Raji (cell line): ENCODE measurements around the gene ADAM10.

Experiments
- POLR2A ChIP-seq: IDR thresholded peaks from 2 replicates; pipeline ENCODE4 v1.6.1; 2011; ENCODE audit warnings: low read depth, low read length, control low read depth; ENCODE audit not compliant: insufficient read depth

ADAM10 gene

GRCh38 chr15:58704155-58704865, 45.2 kb downstream of the ADAM10 start:
- TF ChIP-seq POLR2A: no peak

DNA sequence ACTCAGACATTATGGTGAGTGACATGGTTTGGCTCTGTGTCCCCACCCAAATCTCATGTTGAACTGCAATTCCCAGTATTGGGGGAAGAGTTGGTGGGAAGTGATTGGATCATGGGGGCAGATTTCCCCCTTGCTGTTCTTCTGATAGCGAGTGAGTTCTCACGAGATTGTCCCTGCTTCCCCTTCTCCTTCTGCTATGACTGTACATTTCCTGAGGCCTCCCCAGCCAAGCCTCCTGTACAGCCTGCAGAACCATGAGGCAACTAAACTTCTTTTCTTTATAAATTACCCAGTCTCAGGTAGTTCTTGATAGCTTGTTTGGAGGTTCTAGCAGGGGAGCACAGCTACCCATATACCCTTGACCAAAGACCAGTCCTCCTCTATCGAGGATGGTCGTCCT, 45.9 kb downstream of the ADAM10 start:
- TF ChIP-seq POLR2A: no peak

DNA sequence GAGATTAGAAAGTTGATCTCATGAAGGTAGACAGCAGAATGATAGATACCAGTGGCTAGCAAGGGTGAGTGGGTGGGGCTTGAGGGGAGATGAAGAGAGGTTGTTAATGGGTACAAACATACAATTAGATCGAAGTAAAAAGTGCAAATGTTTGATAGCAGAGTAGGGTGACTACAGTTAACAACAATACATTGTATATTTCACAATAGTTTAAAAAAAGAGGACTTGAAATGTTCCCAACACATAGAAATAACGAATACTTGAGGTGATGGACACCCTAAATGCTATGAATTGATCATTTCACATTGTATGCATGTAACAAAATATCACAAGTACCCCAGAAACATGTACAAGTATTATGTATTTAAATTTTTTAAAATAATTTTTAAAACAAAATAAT, 47.3 kb downstream of the ADAM10 start:
- no peak for TF ChIP-seq POLR2A

GRCh38 chr15:58701376-58701775, 48.1 kb downstream of the ADAM10 start:
- no peak for TF ChIP-seq POLR2A

DNA sequence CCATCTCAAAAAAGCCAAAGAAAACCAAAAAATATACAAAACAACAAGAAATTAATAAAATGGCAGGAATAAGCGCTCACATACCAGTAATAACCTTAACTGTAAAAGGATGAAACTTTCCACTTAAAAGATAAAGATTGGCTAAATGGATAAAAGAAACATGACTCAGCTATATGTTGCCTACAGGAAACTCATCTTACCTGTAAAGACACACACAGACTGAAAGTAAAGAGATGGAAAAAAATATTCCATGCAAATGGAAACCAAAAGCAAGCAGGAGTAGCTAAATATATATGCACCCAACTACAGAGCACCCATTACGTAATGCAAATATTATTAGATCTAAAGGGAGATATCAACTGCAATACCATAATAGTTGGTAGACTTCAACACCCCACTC, 49.7 kb downstream of the ADAM10 start:
- TF ChIP-seq POLR2A: no peak

DNA sequence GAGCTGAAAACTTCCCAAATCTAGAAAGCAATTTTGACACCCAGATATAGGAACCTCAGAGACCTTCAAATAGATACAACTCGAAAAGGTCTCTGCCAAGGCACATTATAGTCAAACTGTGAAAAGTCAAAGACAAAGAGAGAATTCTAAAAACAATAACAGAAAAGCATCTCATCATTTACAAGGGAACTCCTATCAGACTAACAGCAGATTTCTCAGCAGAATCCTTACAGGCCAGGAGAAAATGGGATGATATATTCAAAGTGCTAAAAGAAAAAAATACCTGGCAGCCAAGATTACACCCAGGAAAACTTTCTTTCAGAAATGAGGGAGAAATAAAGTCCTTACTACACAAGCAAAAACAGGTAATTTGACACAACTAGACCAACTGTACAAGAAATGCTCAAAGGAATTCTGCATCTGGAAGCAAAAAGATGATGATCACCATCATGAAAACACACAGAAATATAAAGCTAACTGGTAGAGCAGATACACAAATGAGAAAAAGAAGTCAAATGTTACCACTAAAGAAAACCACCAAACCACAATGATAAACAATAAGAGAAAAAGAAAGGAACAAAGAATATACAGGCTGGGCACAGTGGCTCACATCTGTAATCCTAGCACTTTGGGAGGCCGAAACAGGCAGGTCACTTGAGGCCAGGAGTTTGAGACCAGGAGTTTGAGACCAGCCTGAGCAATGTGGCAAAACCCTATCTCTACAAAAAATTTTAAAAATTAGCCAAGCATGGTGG, 50.4 kb downstream of the ADAM10 start:
- TF ChIP-seq POLR2A: no peak

GRCh38 chr15:58697220-58697619, 52.3 kb downstream of the ADAM10 start:
- no peak for TF ChIP-seq POLR2A

DNA sequence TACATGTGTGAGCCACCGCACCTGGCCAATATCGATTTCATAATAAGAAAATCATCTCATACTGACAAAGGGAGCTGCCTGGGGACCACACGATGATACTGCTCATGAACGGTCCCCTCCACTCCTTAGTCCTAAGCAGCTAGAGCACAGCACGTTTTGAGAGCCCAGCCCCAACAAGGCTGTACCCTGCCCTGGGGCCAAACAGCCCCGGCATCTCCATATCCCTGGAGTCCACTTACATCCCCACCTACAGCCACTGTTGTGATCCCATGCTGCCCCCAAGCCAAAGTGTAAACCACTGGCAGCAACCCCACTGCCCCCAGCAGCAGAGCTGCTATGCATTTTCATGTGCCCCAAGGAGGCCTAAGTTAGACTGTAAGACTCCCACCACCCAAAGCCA, 52.8 kb downstream of the ADAM10 start:
- no peak for TF ChIP-seq POLR2A

- TF ChIP-seq POLR2A: no peak
Observed at GRCh38 chr15:58694641-58695398, 54.7 kb downstream of the ADAM10 start.

DNA sequence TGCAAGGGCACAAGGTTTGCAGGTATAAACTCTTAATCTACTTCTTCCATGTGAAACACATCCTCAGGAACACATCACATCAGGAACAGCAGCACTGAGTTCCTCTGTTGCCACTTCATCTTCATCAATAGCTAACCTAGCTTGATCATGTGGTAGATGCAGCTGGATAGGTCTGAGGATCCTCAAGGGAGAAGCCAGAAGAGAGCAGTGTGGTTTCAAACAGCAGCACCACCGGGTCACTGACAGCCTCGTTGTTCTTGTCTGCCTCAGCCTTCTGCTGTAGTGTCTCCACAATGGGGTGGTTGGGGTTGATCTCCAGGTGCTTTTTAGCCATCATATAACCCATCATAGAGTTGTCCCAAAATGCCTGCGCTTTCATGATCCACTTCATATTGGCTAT, 58.8 kb downstream of the ADAM10 start:
- no peak for TF ChIP-seq POLR2A

DNA sequence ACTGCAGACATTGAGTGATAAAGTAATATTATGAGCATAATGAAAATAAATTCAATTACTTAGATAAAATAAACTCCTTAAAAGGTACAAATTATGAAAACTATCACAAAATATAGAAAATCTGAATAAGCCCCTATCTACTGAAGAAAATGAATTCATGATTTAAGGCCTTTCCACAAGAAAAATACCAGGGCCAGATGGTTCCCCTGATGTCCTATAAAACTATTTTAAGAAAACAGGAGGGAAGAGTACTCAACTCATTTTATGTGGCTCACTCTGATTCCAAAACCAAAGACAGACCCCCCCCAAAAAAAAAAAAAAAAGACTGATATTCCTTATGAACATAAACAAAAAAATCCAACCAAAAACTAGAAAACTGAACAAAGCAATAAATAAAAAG, 59.9 kb downstream of the ADAM10 start:
- no peak for TF ChIP-seq POLR2A

GRCh38 chr15:58686286-58686685, 63.2 kb downstream of the ADAM10 start:
- TF ChIP-seq POLR2A: no peak

DNA sequence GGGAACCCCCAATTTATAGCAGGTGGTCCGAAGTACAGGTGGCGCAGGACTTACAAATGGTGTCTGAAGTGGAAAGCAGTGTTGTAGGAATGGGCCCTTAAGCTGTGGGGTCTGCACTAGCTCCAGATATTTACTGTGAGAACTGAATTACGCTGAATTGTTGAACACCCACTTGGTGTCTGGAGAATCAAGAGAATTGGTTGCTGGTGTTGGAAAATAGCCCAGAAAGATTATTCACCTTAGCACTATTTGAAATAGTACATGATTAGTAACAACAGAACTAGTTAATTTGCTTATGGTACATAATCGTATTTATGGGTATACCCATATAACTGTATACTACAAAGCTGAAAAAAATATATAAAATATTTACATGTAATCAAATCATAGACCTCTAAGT, 64.8 kb downstream of the ADAM10 start:
- TF ChIP-seq POLR2A: no peak

GRCh38 chr15:58684036-58684710, 65.3 kb downstream of the ADAM10 start:
- TF ChIP-seq POLR2A: no peak

DNA sequence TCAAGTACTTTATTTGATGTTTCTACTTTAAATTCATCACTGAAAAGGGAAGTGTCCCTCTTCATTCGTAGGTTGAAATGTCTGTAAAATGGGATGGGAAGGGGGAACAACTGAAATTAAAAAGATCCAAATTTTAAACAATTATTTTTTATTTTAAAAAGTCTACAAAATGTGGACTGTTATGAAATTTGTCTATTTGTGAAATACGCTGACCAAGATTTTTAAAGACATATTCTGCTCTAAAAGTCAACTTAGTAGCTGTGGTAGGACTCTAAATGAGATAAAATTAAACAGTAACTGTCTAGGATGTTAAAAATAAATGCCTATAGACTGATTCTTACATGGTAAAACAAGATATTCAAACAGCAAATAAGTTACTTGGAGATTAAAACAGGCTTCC, 67.3 kb downstream of the ADAM10 start:
- no peak for TF ChIP-seq POLR2A
